Upper lobe of left lung (tissue), 6 donors: Measurements from ENCODE around the gene PARD3B. TPM values are rescaled to one million over a fixed set of nuclear protein-coding genes. Genes with fewer than 3 reads are reported as not detected.

Source experiments
- ATAC-seq, 2 donors: fragments of 200-7000 bp; cut with Tn5 transposase; one replicate each; pipeline ENCODE4 v1.9.1; 2022; ENCODE audit warnings: mild to moderate bottlenecking in 2 of 2, moderate library complexity in 2 of 2; ENCODE audit not compliant: low FRiP score in 2 of 2
- DNase-seq, 2 donors: peaks; one replicate each; pipeline ENCODE4 v3.0.0-alpha.2; 2019 to 2020
- H3K27ac ChIP-seq, 4 donors: fragments of 200-600 bp; sonication (generic); one replicate each; pipeline ENCODE4 v1.5.1; 2016 to 2019
- H3K27me3 ChIP-seq, 4 donors: fragments of 200-600 bp; sonication (generic); one replicate each; pipeline ENCODE4 v1.5.1; 2017 to 2019
- H3K36me3 ChIP-seq, 4 donors: fragments of 200-600 bp; sonication (generic); one replicate each; pipeline ENCODE4 v1.5.1; 2016 to 2019
- H3K4me1 ChIP-seq, 4 donors: fragments of 200-600 bp; sonication (generic); one replicate each; pipeline ENCODE4 v1.5.1; 2018 to 2019
- H3K4me3 ChIP-seq, 4 donors: fragments of 200-600 bp; sonication (generic); one replicate each; pipeline ENCODE4 v1.5.1; 2017 to 2019; ENCODE audit warnings: mild to moderate bottlenecking in 2 of 4, moderate library complexity in 1 of 4
- H3K9me3 ChIP-seq, 4 donors: fragments of 200-600 bp; sonication (generic); one replicate each; pipeline ENCODE4 v1.5.1; 2018 to 2019
- EP300 ChIP-seq, 4 donors: sonication (generic); formaldehyde crosslinking; IDR thresholded peaks; one replicate each; pipeline ENCODE4 v1.5.1; 2017; ENCODE audit warnings: antibody characterized with exemption in 4 of 4, control low read depth in 2 of 4
- POLR2A ChIP-seq, 4 donors: fragments of 450-650 bp; IDR thresholded peaks; one replicate each; pipeline ENCODE4 v1.5.1; 2016 to 2017; ENCODE audit warnings: antibody characterized with exemption in 4 of 4, mild to moderate bottlenecking in 2 of 4
- POLR2AphosphoS5 ChIP-seq, 2 donors: sonication (generic); formaldehyde crosslinking; IDR thresholded peaks; one replicate each; pipeline ENCODE4 v1.5.1; 2017; ENCODE audit warnings: antibody characterized with exemption in 2 of 2
- WGBS, 2 donors: methylation state at CpG; one replicate each; pipeline ENCODE4 v1.1.5; 2017 to 2018; 5-methylcytosine and 5-hydroxymethylcytosine counted together
- total RNA-seq, 6 donors: library from RNA; depleted of rRNA in 4 of 6; stranded (reverse); fragments of >200 nt in 4 of 6; gene quantifications; one replicate each; pipeline versions ENCODE4 v1.1.0 to v1.2.1, GENCODE V29; 2016 to 2021
- TF ChIP-seq, protein P1 (sequence below), 6 experiments: fragments of 450-650 bp in 4 of 6; fragments of 200-600 bp in 2 of 6; sonication (generic) in 2 of 6; IDR thresholded peaks; one replicate each; pipeline ENCODE4 v1.5.1; 2016 to 2019; ENCODE audit warnings: antibody characterized with exemption in 6 of 6
- donor health status: DM: no; HTN: no; CAD: no; lungs with moderate emphysema.
- donor health status: DM: no; HTN: yes; CAD: no; lungs with severe emphysema.

The PARD3B gene
- total RNA-seq, 6 donors from 2014 or later: 17.8 to 44.9 (median 24.2) TPM

DNA sequence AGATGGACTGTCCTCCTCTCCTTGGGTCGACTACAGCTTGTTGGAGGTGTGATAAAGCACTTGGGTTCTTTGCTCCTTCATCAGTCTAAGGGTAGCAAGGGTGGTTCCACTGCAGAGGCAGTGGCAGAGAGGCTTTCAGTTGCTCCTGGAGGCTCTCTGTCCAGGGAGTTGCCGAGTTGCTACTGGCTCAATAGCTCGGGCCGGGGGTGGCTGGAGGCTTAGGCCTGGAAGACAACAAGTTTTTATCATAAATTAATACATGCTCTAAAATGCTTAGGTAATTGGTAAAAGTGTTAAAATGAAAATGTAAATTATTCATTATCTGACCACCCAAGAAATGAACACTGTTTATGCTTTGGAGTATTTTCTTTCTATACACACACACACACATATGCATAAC lies 975.0 kb downstream of the PARD3B start:
- Histone ChIP-seq H3K4me3 (no peak overlapping the region), H3K9me3 (peaks cover 0 to 11% (median 5%) of the 10 kb centered on the region in 4 donors), H3K4me1 (no peaks in the 10 kb centered on the region), H3K36me3 (no peaks in the 10 kb centered on the region), H3K27ac (no peak overlapping the region), H3K27me3 (no peaks in the 10 kb centered on the region)
- TF ChIP-seq POLR2A (IDR thresholded peaks at IDR 0.05) (no peak), POLR2AphosphoS5 (IDR thresholded peaks at IDR 0.05) (no peak), EP300 (IDR thresholded peaks at IDR 0.05) (no peak)
- TF ChIP-seq, protein P1, sequence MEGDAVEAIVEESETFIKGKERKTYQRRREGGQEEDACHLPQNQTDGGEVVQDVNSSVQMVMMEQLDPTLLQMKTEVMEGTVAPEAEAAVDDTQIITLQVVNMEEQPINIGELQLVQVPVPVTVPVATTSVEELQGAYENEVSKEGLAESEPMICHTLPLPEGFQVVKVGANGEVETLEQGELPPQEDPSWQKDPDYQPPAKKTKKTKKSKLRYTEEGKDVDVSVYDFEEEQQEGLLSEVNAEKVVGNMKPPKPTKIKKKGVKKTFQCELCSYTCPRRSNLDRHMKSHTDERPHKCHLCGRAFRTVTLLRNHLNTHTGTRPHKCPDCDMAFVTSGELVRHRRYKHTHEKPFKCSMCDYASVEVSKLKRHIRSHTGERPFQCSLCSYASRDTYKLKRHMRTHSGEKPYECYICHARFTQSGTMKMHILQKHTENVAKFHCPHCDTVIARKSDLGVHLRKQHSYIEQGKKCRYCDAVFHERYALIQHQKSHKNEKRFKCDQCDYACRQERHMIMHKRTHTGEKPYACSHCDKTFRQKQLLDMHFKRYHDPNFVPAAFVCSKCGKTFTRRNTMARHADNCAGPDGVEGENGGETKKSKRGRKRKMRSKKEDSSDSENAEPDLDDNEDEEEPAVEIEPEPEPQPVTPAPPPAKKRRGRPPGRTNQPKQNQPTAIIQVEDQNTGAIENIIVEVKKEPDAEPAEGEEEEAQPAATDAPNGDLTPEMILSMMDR (IDR thresholded peaks at IDR 0.05): no peak
- 91 to 97% methylated on average over 4 of the region's 4 CpGs for WGBS, 2 donors
- no peak for ATAC-seq
- DNase-seq: no peak

DNA sequence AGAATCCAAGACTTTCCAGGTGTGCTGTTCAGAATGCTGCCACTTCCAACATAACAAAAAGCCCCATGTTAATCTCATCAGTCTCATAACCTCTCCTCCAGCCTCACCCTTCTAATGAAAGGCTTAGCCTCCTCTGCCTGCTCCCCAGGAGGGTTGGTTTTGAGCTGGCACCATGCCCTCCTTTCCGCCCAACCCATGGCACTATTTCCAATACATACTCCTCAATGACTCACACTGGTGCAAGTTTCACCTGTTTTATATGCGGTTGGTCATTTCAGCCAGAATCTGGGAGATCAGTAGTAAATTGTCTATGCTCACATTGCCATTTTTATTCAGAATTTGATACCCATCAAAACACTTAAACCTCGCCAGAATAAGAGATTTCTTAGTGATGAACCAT lies 979.4 kb downstream of the PARD3B start:
- Histone ChIP-seq H3K4me1 (no peaks in the 10 kb centered on the region), H3K27ac (no peak overlapping the region), H3K27me3 (no peaks in the 10 kb centered on the region), H3K4me3 (no peak overlapping the region), H3K36me3 (no peaks in the 10 kb centered on the region), H3K9me3 (no peaks in the 10 kb centered on the region)
- TF ChIP-seq POLR2AphosphoS5 (IDR thresholded peaks at IDR 0.05) (no peak), EP300 (IDR thresholded peaks at IDR 0.05) (no peak), POLR2A (IDR thresholded peaks at IDR 0.05) (no peak)
- TF ChIP-seq, protein P1 (IDR thresholded peaks at IDR 0.05): no peak
- ATAC-seq (no peak), DNase-seq (no peak)
- 92 to 95% methylated on average over 3 of the region's 3 CpGs for WGBS, 2 donors

DNA sequence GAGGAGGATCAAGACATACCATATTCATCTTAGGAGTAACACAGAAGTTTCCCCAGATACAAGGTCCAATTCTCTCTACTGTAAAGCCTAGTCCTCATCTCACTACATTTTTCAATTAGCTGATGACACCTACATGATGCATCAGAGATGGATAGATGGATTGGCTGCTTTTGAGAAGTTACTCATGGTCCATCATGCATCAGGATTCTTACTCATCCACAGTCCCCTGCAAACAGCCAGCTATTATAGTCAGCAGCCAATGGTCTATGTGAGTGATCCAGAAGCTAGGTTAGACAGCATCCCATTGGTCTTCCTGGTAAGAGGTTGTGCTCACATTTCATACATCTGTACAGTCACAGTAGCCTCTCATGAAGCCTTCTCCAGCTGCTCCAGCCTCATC lies 982.5 kb downstream of the PARD3B start:
- Histone ChIP-seq H3K27me3 (no peaks in the 10 kb centered on the region), H3K4me3 (no peak overlapping the region), H3K4me1 (no peaks in the 10 kb centered on the region), H3K36me3 (no peaks in the 10 kb centered on the region), H3K9me3 (no peaks in the 10 kb centered on the region), H3K27ac (no peak overlapping the region)
- ATAC-seq: no peak
- no peak for TF ChIP-seq EP300 (IDR thresholded peaks at IDR 0.05)
- no peak for DNase-seq

DNA sequence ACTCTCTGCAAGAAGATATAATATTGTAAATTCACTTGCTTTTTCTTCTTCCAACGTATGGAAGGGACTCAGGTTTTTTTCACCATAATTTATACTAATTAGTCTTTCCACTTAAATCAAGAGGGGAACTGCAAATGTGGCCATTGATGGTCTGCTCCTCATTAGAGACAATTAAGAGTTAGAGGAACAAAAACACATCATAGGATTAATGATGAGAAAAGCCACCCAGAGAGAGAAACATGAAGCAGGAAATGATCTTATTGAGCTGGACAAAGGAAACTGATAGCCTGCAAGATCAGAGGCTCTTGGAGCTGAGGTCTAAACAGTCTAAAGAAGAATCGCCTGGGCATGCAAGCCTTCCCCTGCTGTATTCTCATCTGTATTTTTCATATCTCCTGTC lies 985.8 kb downstream of the PARD3B start:
- Histone ChIP-seq H3K4me1 (no peaks in the 10 kb centered on the region), H3K9me3 (no peaks in the 10 kb centered on the region), H3K36me3 (no peaks in the 10 kb centered on the region), H3K27ac (no peak overlapping the region), H3K27me3 (no peaks in the 10 kb centered on the region), H3K4me3 (no peak overlapping the region)
- TF ChIP-seq, protein P1 (IDR thresholded peaks at IDR 0.05): no peak
- no peak for TF ChIP-seq POLR2AphosphoS5 (IDR thresholded peaks at IDR 0.05)
- no peak for TF ChIP-seq POLR2A (IDR thresholded peaks at IDR 0.05)
- no peak for TF ChIP-seq EP300 (IDR thresholded peaks at IDR 0.05)
- WGBS, 2 donors: 70 to 84% methylated on average over 2 of the region's 2 CpGs
- ATAC-seq (no peak), DNase-seq (no peak)

DNA sequence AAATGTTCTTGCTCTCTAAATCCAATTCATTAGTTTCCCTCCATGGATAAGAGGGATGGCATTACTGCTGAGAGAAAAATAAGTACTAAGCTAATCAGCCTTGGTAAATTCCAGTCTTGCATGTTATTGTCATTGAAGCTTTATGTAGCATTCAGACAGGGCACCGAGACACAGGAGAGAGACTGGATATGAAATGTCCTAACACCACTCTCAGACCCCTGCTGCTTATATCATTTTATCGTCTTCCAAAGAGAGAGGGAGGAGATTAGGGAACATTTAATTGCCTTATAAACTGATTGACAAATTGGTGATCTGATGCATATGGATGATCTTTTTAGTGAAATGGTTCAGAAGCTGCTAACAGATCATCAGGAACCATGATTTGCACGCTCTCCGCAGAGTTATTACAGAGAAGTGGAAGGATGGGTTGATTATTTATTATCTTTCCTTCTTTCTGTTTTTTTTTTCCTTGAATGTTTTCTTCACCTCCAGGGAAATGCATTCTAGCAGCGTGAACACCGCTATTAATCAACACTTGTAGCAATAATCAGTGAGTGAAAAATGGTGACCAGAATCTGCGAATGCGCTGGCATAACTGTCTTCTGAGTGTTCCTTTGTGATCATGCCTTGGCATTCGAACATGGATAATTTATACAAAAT lies 986.3 kb downstream of the PARD3B start:
- no peaks in the 10 kb centered on the region for H3K27me3 ChIP-seq
- H3K9me3 ChIP-seq: no peaks in the 10 kb centered on the region
- ATAC-seq (no peak), DNase-seq (no peak)
- no peaks in the 10 kb centered on the region for H3K4me1 ChIP-seq
- no peak overlapping the region for H3K27ac ChIP-seq
- no peaks in the 10 kb centered on the region for H3K36me3 ChIP-seq
- WGBS, 2 donors: 96% methylated on average over 9 of the region's 9 CpGs
- TF ChIP-seq EP300 (IDR thresholded peaks at IDR 0.05) (no peak), POLR2AphosphoS5 (IDR thresholded peaks at IDR 0.05) (no peak), POLR2A (IDR thresholded peaks at IDR 0.05) (no peak)
- TF ChIP-seq, protein P1 (IDR thresholded peaks at IDR 0.05): no peak
- no peak overlapping the region for H3K4me3 ChIP-seq
